ENCODE results near the gene GPRIN1. TPM values are rescaled to one million over a fixed set of nuclear protein-coding genes. Genes with fewer than 3 reads are reported as not detected.
A peak's percentile ranks its signal among the peaks of the same experiment; 100 is the strongest.

GPRIN1 gene
- total RNA-seq, 1 experiment from 2014 or later: 16.7 TPM

GRCh38 chr5:176620333-176620981 is 10.5 kb upstream of the GPRIN1 start:
- Histone ChIP-seq H3K9me3 (ENCODE audit: low read depth, low read length, poor library complexity, severe bottlenecking) (no peaks in the 10 kb centered on the region), H3K27ac (ENCODE audit: low read depth, low read length, poor library complexity, severe bottlenecking) (no peak overlapping the region), H3K4me1 (ENCODE audit: insufficient read depth, low read length, poor library complexity, severe bottlenecking) (peaks cover 4% of the 10 kb centered on the region), H3K27me3 (replicated peaks; ENCODE audit: insufficient read depth, low read depth, low read length, poor library complexity) (peaks cover 21% of the 10 kb centered on the region), H3K36me3 (ENCODE audit: insufficient read depth, low read length, poor library complexity, severe bottlenecking) (no peaks in the 10 kb centered on the region), H3K4me3 (ENCODE audit: low read depth, low read length, poor library complexity, severe bottlenecking) (peak overlapping the region; percentile 15)
- intact Hi-C loops (cut with micrococcal nuclease; ENCODE audit: unreplicated experiment): no loop called here
- DNase-seq (ENCODE audit: low spot score): no peak
- TF ChIP-seq EZH2 (IDR thresholded peaks at IDR 0.05; ENCODE audit: borderline replicate concordance, low read depth, low read length, poor library complexity, severe bottlenecking) (no peak), CTCF (conservative IDR thresholded peaks at IDR 0.05; ENCODE audit: low read depth, low read length) (no peak)
- BruUV-seq (replicated peaks): no TSS peak
- CTCF ChIA-PET: no interaction called here
- POLR2A ChIA-PET (ENCODE audit: low non-redundant PET): no interaction called here

- H3K27me3 ChIP-seq (replicated peaks; ENCODE audit: insufficient read depth, low read depth, low read length, poor library complexity): peaks cover 21% of the 10 kb centered on the region
- intact Hi-C loops (cut with micrococcal nuclease; ENCODE audit: unreplicated experiment): loop anchor here (5.0 kb wide), 2 partner anchors 47 to 202 kb away; partner anchors contain the start of gene CLTB
- H3K36me3 ChIP-seq (ENCODE audit: insufficient read depth, low read length, poor library complexity, severe bottlenecking): no peaks in the 10 kb centered on the region
- ChIA-PET POLR2A (ENCODE audit: low non-redundant PET) (no interaction called here), CTCF (no interaction called here)
- H3K9me3 ChIP-seq (ENCODE audit: low read depth, low read length, poor library complexity, severe bottlenecking): no peaks in the 10 kb centered on the region
- H3K27ac ChIP-seq (ENCODE audit: low read depth, low read length, poor library complexity, severe bottlenecking): no peak overlapping the region
- peaks cover 4% of the 10 kb centered on the region for H3K4me1 ChIP-seq (ENCODE audit: insufficient read depth, low read length, poor library complexity, severe bottlenecking)
- no peak for DNase-seq (ENCODE audit: low spot score)
- no peak for TF ChIP-seq CTCF (conservative IDR thresholded peaks at IDR 0.05; ENCODE audit: low read depth, low read length)
- TF ChIP-seq EZH2 (IDR thresholded peaks at IDR 0.05; ENCODE audit: borderline replicate concordance, low read depth, low read length, poor library complexity, severe bottlenecking): peak; percentile 73
- no TSS peak for BruUV-seq (replicated peaks)
- peak overlapping the region; percentile 25 for H3K4me3 ChIP-seq (ENCODE audit: low read depth, low read length, poor library complexity, severe bottlenecking)
These were observed 9.8 kb upstream of the GPRIN1 start for GRCh38 chr5:176619569-176620332.

GRCh38 chr5:176619203-176619568 is 9.2 kb upstream of the GPRIN1 start:
- CTCF ChIA-PET: interaction anchor here (0.6 kb wide), 1 partner anchor 214 kb away, joined by 3 read pairs; no protein-coding TSS in a partner anchor
- TF ChIP-seq CTCF (conservative IDR thresholded peaks at IDR 0.05; ENCODE audit: low read depth, low read length) (peak; percentile 67), EZH2 (IDR thresholded peaks at IDR 0.05; ENCODE audit: borderline replicate concordance, low read depth, low read length, poor library complexity, severe bottlenecking) (no peak)
- intact Hi-C loops (cut with micrococcal nuclease; ENCODE audit: unreplicated experiment): loop anchor here (5.0 kb wide), 2 partner anchors 47 to 202 kb away; partner anchors contain the start of gene CLTB
- Histone ChIP-seq H3K4me1 (ENCODE audit: insufficient read depth, low read length, poor library complexity, severe bottlenecking) (peaks cover 4% of the 10 kb centered on the region), H3K27me3 (replicated peaks; ENCODE audit: insufficient read depth, low read depth, low read length, poor library complexity) (peaks cover 21% of the 10 kb centered on the region), H3K9me3 (ENCODE audit: low read depth, low read length, poor library complexity, severe bottlenecking) (no peaks in the 10 kb centered on the region), H3K27ac (ENCODE audit: low read depth, low read length, poor library complexity, severe bottlenecking) (no peak overlapping the region), H3K36me3 (ENCODE audit: insufficient read depth, low read length, poor library complexity, severe bottlenecking) (no peaks in the 10 kb centered on the region), H3K4me3 (ENCODE audit: low read depth, low read length, poor library complexity, severe bottlenecking) (peak overlapping the region; percentile 25)
- BruUV-seq (replicated peaks): no TSS peak
- POLR2A ChIA-PET (ENCODE audit: low non-redundant PET): no interaction called here
- DNase-seq (ENCODE audit: low spot score): peak; percentile 93

Data from A673 (cell line).